H9 (cell line): Measurements from ENCODE around the gene SLC17A1. TPM values are rescaled to one million over a fixed set of nuclear protein-coding genes. Genes with fewer than 3 reads are reported as not detected.

Experiments
- DNase-seq: peaks from one replicate; pipeline ENCODE4 v3.0.0-alpha.2; 2017
- H2AFZ ChIP-seq: one replicate; pipeline ENCODE4 v1.6.1; 2013; ENCODE audit warnings: mild to moderate bottlenecking, low read length, control low read depth, moderate library complexity
- H2AK5ac ChIP-seq: 2 replicates; pipeline ENCODE4 v1.6.1; 2013; ENCODE audit warnings: low read length, control low read depth, mixed read lengths; ENCODE audit not compliant: insufficient read length
- H2BK120ac ChIP-seq: one replicate; pipeline ENCODE4 v1.6.1; 2013; ENCODE audit warnings: low read depth, mild to moderate bottlenecking, low read length, control low read depth, inconsistent platforms; ENCODE audit not compliant: poor library complexity, severe bottlenecking
- H2BK12ac ChIP-seq: 2 replicates; pipeline ENCODE4 v1.6.1; 2013; ENCODE audit warnings: low read length, control low read depth, mixed read lengths, low read depth; ENCODE audit not compliant: insufficient read length
- H2BK15ac ChIP-seq: 2 replicates; pipeline ENCODE4 v1.6.1; 2013; ENCODE audit warnings: low read depth, low read length, control low read depth
- H2BK20ac ChIP-seq: one replicate; pipeline ENCODE4 v1.6.1; 2013; ENCODE audit warnings: low read depth, mild to moderate bottlenecking, low read length, control low read depth, inconsistent platforms; ENCODE audit not compliant: poor library complexity, severe bottlenecking
- H2BK5ac ChIP-seq: 2 replicates; pipeline ENCODE4 v1.6.1; 2013; ENCODE audit warnings: low read length, control low read depth, mixed read lengths; ENCODE audit not compliant: insufficient read length
- H3K14ac ChIP-seq: 2 replicates; pipeline ENCODE4 v1.6.1; 2013; ENCODE audit warnings: low read length, control low read depth; ENCODE audit not compliant: insufficient read depth
- H3K18ac ChIP-seq: 2 replicates; pipeline ENCODE4 v1.6.1; 2013; ENCODE audit warnings: low read depth, mild to moderate bottlenecking, mixed read lengths, low read length, control low read depth; ENCODE audit not compliant: insufficient read length
- H3K23ac ChIP-seq: 2 replicates; pipeline ENCODE4 v1.6.1; 2013; ENCODE audit warnings: low read length, control low read depth, mixed read lengths, low read depth; ENCODE audit not compliant: insufficient read length
- H3K23me2 ChIP-seq: 2 replicates; pipeline ENCODE4 v1.6.1; 2013; ENCODE audit warnings: low read depth, mild to moderate bottlenecking, mixed read lengths, low read length, control low read depth; ENCODE audit not compliant: insufficient read length, poor library complexity, severe bottlenecking
- H3K27ac ChIP-seq: 2 replicates; pipeline ENCODE4 v1.5.1; 2013; ENCODE audit warnings: low read length, control low read depth, mixed read lengths, low read depth; ENCODE audit not compliant: insufficient read length
- H3K27me3 ChIP-seq: 2 replicates; pipeline ENCODE4 v1.6.1; 2013; ENCODE audit warnings: low read length, control low read depth, inconsistent platforms; ENCODE audit not compliant: insufficient read depth
- H3K4ac ChIP-seq: 2 replicates; pipeline ENCODE4 v1.6.1; 2013; ENCODE audit warnings: low read depth, mild to moderate bottlenecking, control low read depth, inconsistent platforms, low read length, moderate library complexity
- H3K4me1 ChIP-seq: 2 replicates; pipeline ENCODE4 v1.6.1; 2013; ENCODE audit warnings: low read length, control low read depth, inconsistent platforms; ENCODE audit not compliant: insufficient read depth
- H3K4me2 ChIP-seq: 2 replicates; pipeline ENCODE4 v1.6.1; 2013; ENCODE audit warnings: low read length, control low read depth, mixed read lengths; ENCODE audit not compliant: insufficient read length, insufficient read depth
- H3K56ac ChIP-seq: 2 replicates; pipeline ENCODE4 v1.6.1; 2013; ENCODE audit warnings: low read depth, mild to moderate bottlenecking, mixed read lengths, low read length, control low read depth; ENCODE audit not compliant: insufficient read length
- H3K79me1 ChIP-seq: 2 replicates; pipeline ENCODE4 v1.6.1; 2013; ENCODE audit warnings: low read depth, mild to moderate bottlenecking, moderate library complexity, low read length, control low read depth, inconsistent platforms; ENCODE audit not compliant: insufficient read depth, poor library complexity, severe bottlenecking
- H3K79me2 ChIP-seq: 2 replicates; pipeline ENCODE4 v1.6.1; 2013; ENCODE audit warnings: low read length, control low read depth, inconsistent platforms; ENCODE audit not compliant: insufficient read depth
- H3K9ac ChIP-seq: 2 replicates; pipeline ENCODE4 v1.6.1; 2013; ENCODE audit warnings: low read length, control low read depth, mixed read lengths; ENCODE audit not compliant: insufficient read length; ENCODE audit errors: extremely low read depth
- H3K9me3 ChIP-seq: one replicate; pipeline ENCODE4 v1.6.1; 2013; ENCODE audit warnings: low read depth, low read length, inconsistent platforms; ENCODE audit not compliant: control insufficient read depth
- H3T11ph ChIP-seq: one replicate; pipeline ENCODE4 v1.6.1; 2013; ENCODE audit warnings: mild to moderate bottlenecking, low read length, control low read depth, inconsistent platforms
- H4K20me1 ChIP-seq: one replicate; pipeline ENCODE4 v1.6.1; 2013; ENCODE audit not compliant: control insufficient read depth, insufficient read length, insufficient read depth
- H4K5ac ChIP-seq: 2 replicates; pipeline ENCODE4 v1.6.1; 2013; ENCODE audit warnings: low read depth, mild to moderate bottlenecking, mixed read lengths, low read length, control low read depth; ENCODE audit not compliant: insufficient read length
- H4K8ac ChIP-seq: replicated peaks from 2 replicates; pipeline ENCODE4 v1.6.1; 2013; ENCODE audit warnings: low read length, control low read depth, mixed read lengths, low read depth; ENCODE audit not compliant: insufficient read length
- H4K91ac ChIP-seq: 2 replicates; pipeline ENCODE4 v1.6.1; 2013; ENCODE audit warnings: low read depth, mild to moderate bottlenecking, moderate library complexity, mixed read lengths, low read length, control low read depth; ENCODE audit not compliant: insufficient read length
- H3K27ac Mint-ChIP-seq, 3 experiments: 2 replicates in 2 of 3; 3 replicates in 1 of 3; pipeline ENCODE4 v1.8.0; 2020 to 2021; ENCODE audit warnings: mixed read lengths in 3 of 3, mild to moderate bottlenecking in 1 of 3, moderate library complexity in 1 of 3
- H3K27me3 Mint-ChIP-seq: 2 replicates; pipeline ENCODE4 v1.8.0; 2021; ENCODE audit warnings: low read depth, mild to moderate bottlenecking, moderate library complexity, mixed read lengths
- H3K36me3 Mint-ChIP-seq, 3 experiments: 2 replicates in 2 of 3; 3 replicates in 1 of 3; pipeline ENCODE4 v1.8.0; 2020 to 2021; ENCODE audit warnings: low read depth in 3 of 3, mixed read lengths in 3 of 3; ENCODE audit not compliant: insufficient read depth in 1 of 3
- H3K4me1 Mint-ChIP-seq, 2 experiments: 2 replicates each; pipeline ENCODE4 v1.8.0; 2020; ENCODE audit warnings: mixed read lengths in 2 of 2
- H3K4me3 Mint-ChIP-seq, 2 experiments: 2 replicates in 1 of 2; 3 replicates in 1 of 2; pipeline ENCODE4 v1.8.0; 2020 to 2021; ENCODE audit warnings: mild to moderate bottlenecking in 2 of 2, mixed read lengths in 2 of 2, moderate library complexity in 1 of 2
- H3K9me3 Mint-ChIP-seq, 2 experiments: 2 replicates in 1 of 2; 3 replicates in 1 of 2; pipeline ENCODE4 v1.8.0; 2020; ENCODE audit warnings: mild to moderate bottlenecking in 2 of 2, mixed read lengths in 2 of 2, moderate library complexity in 1 of 2
- total RNA-seq: library from RNA; stranded (reverse); gene quantifications from 2 replicates; pipeline ENCODE4 v1.2.1, GENCODE V29; 2021
- TF ChIP-seq, protein P1 (sequence below): fragments of 200-600 bp; sonication (generic); conservative IDR thresholded peaks from 3 replicates; pipeline ENCODE4 v1.8.0; 2021; ENCODE audit warnings: antibody characterized with exemption, mild to moderate bottlenecking

The SLC17A1 gene
- total RNA-seq, 1 experiment from 2014 or later, result not detected

DNA sequence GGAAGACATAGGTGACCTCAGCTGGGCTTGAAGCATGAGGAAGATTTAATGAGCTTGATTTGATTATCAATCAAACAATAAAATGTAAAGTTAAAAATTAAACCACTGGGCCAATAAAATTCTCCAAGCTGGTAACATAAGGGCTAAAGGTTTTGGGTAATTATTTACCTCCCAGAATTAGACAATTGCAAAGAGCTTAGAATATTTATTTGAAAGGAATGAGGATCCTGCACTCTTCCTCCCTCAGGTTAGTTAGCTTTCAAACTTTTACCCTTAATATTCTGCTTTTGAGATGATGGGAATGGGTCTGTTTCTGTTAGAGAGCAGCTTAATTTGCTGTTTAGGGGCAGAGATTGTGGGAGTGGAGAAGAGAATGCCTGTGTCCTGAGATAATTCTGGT lies 77.3 kb downstream of the SLC17A1 start, which contains the start of gene SLC17A4:
Gene SLC17A4, plus strand, starts transcription at position 208 of the 400 bp plus-strand sequence. CDS start 7,221 bp downstream, outside the sequence.
- no peaks in the 10 kb centered on the region for H3K9me3 Mint-ChIP-seq
- Histone ChIP-seq H2BK12ac (no peak within 1 kb of the TSS), H4K5ac (no peak within 1 kb of the TSS), H3K4ac (no peak within 1 kb of the TSS), H2BK15ac (no peak within 1 kb of the TSS), H3K4me1 (no peaks in the 10 kb centered on the region), H2BK20ac (no peak within 1 kb of the TSS), H3K23ac (no peak within 1 kb of the TSS), H3K27me3 (no peaks in the 10 kb centered on the region), H3K79me2 (no peaks in the 10 kb centered on the region), H2AK5ac (no peak within 1 kb of the TSS), H4K91ac (no peak within 1 kb of the TSS), H3K79me1 (no peaks in the 10 kb centered on the region), H2BK5ac (no peak within 1 kb of the TSS), H4K20me1 (no peaks in the 10 kb centered on the region), H3K9me3 (no peaks in the 10 kb centered on the region), H3T11ph (no peak within 1 kb of the TSS), H3K4me2 (no peak within 1 kb of the TSS), H2AFZ (no peak within 1 kb of the TSS), H3K56ac (no peak within 1 kb of the TSS), H2BK120ac (no peak within 1 kb of the TSS), H3K9ac (no peak within 1 kb of the TSS), H3K27ac (no peak within 1 kb of the TSS), H3K14ac (no peak within 1 kb of the TSS), H4K8ac (no peak within 1 kb of the TSS), H3K23me2 (no peaks in the 10 kb centered on the region), H3K18ac (no peak within 1 kb of the TSS)
- no peak for DNase-seq
- H3K4me1 Mint-ChIP-seq, result no peaks in the 10 kb centered on the region
- H3K27ac Mint-ChIP-seq, result no peak within 1 kb of the TSS
- no peaks in the 10 kb centered on the region for H3K36me3 Mint-ChIP-seq
- H3K4me3 Mint-ChIP-seq, result no peak within 1 kb of the TSS
- TF ChIP-seq, protein P1, sequence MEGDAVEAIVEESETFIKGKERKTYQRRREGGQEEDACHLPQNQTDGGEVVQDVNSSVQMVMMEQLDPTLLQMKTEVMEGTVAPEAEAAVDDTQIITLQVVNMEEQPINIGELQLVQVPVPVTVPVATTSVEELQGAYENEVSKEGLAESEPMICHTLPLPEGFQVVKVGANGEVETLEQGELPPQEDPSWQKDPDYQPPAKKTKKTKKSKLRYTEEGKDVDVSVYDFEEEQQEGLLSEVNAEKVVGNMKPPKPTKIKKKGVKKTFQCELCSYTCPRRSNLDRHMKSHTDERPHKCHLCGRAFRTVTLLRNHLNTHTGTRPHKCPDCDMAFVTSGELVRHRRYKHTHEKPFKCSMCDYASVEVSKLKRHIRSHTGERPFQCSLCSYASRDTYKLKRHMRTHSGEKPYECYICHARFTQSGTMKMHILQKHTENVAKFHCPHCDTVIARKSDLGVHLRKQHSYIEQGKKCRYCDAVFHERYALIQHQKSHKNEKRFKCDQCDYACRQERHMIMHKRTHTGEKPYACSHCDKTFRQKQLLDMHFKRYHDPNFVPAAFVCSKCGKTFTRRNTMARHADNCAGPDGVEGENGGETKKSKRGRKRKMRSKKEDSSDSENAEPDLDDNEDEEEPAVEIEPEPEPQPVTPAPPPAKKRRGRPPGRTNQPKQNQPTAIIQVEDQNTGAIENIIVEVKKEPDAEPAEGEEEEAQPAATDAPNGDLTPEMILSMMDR, result no peak
- no peaks in the 10 kb centered on the region for H3K27me3 Mint-ChIP-seq
